GM19238 (cell line): ENCODE data around the gene FNDC3B.

Experiments
- DNase-seq: peaks from one replicate; pipeline ENCODE4 v3.0.0; 2011; ENCODE audit warnings: low spot score; ENCODE audit not compliant: insufficient read length

The FNDC3B gene

DNA sequence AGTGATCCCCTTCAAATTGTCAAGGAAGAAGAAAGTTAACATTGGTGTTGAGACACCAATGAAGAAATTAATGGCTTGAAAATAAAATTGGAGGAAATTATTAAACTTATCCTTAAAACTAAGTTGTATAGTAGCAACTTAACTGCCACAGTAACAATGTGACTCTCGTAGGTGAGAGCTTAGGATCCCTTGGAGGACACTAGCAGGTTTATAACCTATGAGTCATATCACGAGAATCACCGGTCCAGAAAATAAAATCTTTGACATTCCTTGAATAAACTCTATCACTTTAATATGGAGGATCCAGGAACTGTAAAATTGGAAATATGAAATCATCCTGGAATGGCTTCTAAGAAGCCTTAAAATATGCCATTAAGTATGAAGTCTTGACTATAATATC lies 406.8 kb downstream of the FNDC3B start:
- DNase-seq: no peak

DNA sequence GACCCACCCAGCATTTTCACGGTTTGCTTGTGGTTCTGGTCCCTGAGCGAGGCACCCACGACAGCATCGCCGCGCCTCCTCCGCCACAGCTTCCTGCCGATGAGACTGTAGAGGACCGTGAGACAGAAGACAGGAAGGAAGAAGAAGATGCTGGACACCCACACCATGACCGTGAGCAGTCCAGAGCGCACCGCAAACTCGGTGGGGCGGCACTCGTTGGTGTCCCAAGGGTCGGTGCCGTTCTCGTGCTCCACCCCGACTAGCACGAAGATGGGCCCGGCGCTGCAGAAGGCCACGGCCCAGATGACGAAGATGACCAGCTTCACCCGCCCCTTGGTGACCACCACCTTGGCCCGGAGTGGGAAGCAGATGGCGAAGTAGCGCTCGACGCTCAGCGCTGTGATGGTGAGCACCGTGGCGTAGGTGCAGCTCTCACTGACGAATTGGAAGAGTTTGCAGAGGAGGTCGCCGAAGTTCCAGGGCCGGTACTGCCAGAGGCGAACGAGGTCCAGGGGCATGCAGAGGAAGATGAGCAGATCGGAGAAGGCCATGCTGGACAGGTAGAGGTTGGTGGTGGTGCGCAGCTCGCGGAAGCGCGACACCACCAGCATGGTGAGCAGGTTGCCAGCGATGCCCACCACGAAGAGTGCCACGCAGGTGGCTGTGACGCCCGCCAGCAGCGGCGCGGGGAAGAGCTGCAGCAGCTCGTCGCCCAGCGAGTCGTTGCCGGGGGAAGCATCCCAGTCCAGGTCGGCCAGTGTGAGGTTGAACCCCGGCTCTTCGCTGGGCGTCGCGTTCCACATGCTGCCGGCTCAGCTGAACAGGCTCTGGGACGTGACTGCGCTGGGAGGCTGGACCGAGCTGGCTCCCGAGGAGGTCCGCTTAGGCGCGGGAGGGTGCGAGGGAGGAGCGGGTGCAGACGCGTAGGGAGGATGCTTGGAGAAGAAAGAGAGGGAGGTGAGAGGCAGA lies 408.5 kb downstream of the FNDC3B start, which contains the start of gene GHSR:
TSS of gene GHSR (minus strand) at position 846 of the 969 bp plus-strand sequence. CDS start at position 803, 43 bp downstream.
- DNase-seq: no peak

DNA sequence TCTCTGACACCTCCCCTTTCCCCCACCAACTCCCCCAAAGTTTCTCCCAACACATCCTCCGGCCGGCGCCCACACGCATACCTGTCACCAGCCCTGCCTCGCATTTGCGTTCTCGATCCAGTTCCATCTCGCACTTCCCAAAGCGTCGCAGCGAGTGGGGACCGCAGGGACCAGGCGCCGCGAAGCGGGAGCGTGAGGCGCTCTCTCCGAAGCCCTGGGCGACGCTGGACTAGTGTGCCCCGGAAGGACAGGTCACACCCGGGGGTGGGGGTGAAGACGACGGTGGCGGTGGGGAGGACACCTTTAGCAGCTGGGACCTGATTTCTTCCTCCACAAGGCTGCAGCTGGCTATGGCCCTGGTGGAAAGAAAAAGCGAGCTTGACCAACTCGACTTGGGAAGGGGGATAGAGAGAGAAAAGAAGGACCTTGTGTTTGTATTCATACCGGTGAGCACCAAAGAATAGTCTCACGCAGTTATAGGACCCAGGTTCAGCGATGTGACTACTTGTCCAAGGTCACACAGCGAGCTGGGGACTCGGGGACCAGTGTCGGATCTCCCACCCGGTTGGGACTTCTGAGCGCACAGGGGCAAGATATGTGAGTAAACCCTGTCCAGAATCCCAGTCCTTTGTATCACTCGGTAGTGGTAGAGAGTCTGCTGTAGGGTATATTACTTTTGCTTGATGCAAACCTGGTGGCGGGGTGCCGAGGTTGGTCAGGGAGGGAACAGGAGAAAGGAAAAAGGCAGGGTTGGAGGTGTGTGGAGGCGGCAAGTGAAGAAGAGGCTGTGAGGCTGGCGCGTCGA lies 409.5 kb downstream of the FNDC3B start:
- no peak for DNase-seq

DNA sequence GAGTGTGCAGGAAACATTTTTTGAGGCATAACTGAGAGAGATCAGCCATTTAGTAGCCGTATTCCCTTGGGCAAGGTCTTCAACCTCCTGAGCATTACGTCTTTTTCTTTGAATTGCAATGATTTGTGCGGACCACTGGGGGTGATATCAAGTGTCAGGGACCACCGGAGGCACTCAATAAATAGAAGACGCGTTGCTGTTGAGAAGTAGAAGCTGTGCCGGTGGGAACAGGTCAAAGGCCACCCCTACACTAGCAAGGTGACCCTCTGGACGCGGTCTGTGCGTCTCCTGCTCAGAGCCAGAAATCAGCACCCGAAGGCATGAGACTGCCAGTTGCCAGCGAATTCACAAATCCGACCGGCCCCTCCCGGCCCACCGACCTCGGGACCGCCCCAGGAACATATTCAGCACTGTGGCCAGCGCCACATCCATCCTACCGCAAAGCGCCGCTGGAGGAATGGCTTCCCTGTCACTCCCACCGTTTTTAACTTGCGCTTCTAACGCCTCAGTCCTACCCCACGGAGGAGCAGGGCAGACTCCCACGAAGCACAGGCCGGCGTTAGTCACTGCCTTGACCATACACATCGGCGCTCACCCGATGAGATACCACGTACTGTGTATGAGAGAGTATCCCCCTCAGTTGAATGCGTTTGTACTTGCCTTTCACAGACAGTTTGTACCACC lies 410.2 kb downstream of the FNDC3B start:
- no peak for DNase-seq
